ENCODE measurements around the gene ATAD3B.

DNA sequence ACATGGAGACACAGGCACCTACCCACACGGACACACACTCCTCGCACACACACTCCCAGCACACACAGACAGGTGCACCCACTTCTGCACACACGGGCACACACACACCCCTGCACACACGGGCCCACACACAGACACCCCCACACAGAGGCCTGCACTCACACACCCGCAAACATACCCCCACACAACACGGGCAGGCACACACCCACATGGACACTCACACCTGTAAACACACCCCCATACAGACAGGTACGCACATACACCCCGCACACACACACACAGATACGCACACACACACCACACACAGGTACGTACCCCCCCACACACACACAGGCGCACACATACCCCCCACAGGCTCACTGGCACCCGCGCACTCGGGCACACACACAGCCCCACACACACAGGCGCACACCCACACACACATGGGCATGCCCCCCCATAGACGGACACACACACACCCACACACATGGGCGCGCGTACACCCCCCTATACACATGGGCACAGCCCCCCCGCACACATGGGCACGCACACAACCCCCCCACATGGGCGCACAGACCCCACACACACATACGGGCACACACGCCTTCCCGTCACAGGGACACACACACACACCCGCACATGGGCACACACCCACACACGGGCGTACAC is 46.5 kb downstream of the ATAD3B start:
- TF ChIP-seq, protein P1, sequence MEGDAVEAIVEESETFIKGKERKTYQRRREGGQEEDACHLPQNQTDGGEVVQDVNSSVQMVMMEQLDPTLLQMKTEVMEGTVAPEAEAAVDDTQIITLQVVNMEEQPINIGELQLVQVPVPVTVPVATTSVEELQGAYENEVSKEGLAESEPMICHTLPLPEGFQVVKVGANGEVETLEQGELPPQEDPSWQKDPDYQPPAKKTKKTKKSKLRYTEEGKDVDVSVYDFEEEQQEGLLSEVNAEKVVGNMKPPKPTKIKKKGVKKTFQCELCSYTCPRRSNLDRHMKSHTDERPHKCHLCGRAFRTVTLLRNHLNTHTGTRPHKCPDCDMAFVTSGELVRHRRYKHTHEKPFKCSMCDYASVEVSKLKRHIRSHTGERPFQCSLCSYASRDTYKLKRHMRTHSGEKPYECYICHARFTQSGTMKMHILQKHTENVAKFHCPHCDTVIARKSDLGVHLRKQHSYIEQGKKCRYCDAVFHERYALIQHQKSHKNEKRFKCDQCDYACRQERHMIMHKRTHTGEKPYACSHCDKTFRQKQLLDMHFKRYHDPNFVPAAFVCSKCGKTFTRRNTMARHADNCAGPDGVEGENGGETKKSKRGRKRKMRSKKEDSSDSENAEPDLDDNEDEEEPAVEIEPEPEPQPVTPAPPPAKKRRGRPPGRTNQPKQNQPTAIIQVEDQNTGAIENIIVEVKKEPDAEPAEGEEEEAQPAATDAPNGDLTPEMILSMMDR (tag by site-specific recombination; IDR thresholded peaks at IDR 0.05), result no peak
- no peak for TF ChIP-seq REPIN1 (tag by site-specific recombination; IDR thresholded peaks at IDR 0.05; ENCODE audit: low read depth)
- TF ChIP-seq BCL11B (tag by site-specific recombination; IDR thresholded peaks at IDR 0.05; ENCODE audit: low read depth), result no peak
- TF ChIP-seq, protein P2, sequence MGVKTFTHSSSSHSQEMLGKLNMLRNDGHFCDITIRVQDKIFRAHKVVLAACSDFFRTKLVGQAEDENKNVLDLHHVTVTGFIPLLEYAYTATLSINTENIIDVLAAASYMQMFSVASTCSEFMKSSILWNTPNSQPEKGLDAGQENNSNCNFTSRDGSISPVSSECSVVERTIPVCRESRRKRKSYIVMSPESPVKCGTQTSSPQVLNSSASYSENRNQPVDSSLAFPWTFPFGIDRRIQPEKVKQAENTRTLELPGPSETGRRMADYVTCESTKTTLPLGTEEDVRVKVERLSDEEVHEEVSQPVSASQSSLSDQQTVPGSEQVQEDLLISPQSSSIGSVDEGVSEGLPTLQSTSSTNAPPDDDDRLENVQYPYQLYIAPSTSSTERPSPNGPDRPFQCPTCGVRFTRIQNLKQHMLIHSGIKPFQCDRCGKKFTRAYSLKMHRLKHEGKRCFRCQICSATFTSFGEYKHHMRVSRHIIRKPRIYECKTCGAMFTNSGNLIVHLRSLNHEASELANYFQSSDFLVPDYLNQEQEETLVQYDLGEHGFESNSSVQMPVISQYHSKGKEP (tag by site-specific recombination; IDR thresholded peaks at IDR 0.05), result no peak
- no peak for TF ChIP-seq ZNF274 (IDR thresholded peaks at IDR 0.05; ENCODE audit: low read length)
- TF ChIP-seq ZNF274 (tag by site-specific recombination; IDR thresholded peaks at IDR 0.05; ENCODE audit: borderline replicate concordance), result no peak
- TF ChIP-seq ZNF501 (tag by site-specific recombination; IDR thresholded peaks at IDR 0.05), result no peak
- TF ChIP-seq, protein P3, sequence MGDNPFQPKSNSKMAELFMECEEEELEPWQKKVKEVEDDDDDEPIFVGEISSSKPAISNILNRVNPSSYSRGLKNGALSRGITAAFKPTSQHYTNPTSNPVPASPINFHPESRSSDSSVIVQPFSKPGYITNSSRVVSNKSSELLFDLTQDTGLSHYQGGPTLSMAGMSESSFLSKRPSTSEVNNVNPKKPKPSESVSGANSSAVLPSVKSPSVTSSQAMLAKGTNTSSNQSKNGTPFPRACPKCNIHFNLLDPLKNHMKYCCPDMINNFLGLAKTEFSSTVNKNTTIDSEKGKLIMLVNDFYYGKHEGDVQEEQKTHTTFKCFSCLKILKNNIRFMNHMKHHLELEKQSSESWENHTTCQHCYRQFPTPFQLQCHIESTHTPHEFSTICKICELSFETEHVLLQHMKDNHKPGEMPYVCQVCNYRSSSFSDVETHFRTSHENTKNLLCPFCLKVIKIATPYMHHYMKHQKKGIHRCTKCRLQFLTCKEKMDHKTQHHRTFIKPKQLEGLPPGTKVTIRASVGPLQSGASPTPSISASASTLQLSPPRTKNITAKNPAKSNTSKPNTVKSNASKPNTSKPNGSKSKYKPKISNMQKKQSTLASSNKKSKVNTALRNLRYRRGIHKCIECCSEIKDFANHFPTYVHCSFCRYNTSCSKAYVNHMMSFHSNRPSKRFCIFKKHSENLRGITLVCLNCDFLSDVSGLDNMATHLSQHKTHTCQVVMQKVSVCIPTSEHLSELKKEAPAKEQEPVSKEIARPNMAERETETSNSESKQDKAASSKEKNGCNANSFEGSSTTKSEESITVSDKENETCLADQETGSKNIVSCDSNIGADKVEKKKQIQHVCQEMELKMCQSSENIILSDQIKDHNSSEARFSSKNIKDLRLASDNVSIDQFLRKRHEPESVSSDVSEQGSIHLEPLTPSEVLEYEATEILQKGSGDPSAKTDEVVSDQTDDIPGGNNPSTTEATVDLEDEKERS (tag by site-specific recombination; IDR thresholded peaks at IDR 0.05), result no peak
- TF ChIP-seq ZNF140 (tag by site-specific recombination; IDR thresholded peaks at IDR 0.05), result no peak
- TF ChIP-seq, protein P4, sequence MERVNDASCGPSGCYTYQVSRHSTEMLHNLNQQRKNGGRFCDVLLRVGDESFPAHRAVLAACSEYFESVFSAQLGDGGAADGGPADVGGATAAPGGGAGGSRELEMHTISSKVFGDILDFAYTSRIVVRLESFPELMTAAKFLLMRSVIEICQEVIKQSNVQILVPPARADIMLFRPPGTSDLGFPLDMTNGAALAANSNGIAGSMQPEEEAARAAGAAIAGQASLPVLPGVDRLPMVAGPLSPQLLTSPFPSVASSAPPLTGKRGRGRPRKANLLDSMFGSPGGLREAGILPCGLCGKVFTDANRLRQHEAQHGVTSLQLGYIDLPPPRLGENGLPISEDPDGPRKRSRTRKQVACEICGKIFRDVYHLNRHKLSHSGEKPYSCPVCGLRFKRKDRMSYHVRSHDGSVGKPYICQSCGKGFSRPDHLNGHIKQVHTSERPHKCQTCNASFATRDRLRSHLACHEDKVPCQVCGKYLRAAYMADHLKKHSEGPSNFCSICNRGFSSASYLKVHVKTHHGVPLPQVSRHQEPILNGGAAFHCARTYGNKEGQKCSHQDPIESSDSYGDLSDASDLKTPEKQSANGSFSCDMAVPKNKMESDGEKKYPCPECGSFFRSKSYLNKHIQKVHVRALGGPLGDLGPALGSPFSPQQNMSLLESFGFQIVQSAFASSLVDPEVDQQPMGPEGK (tag by site-specific recombination; IDR thresholded peaks at IDR 0.05), result no peak; the same call in 1 of the 2 replicates
- no peak for TF ChIP-seq HOXD13 (CRISPR knock-in tag; IDR thresholded peaks at IDR 0.05; ENCODE audit: borderline replicate concordance)
- no peak for TF ChIP-seq ZBTB20 (tag by site-specific recombination; IDR thresholded peaks at IDR 0.05)

Measured in HEK293 (cell line).